Left ventricle myocardium inferior (tissue), 1 donor: ENCODE data around the gene RTL3. TPM values are rescaled to one million over a fixed set of nuclear protein-coding genes. Genes with fewer than 3 reads are reported as not detected.

Experiments used
- DNase-seq: peaks from one replicate; pipeline ENCODE4 v3.0.0-alpha.2; 2020
- H3K27ac ChIP-seq: fragments of 200-600 bp; replicated peaks from 2 replicates; pipeline ENCODE4 v1.8.0; 2021
- H3K27me3 ChIP-seq: fragments of 200-600 bp; 2 replicates; pipeline ENCODE4 v1.8.0; 2021; ENCODE audit warnings: low read depth
- H3K36me3 ChIP-seq: fragments of 200-600 bp; 2 replicates; pipeline ENCODE4 v1.8.0; 2021
- H3K4me1 ChIP-seq: fragments of 200-600 bp; 2 replicates; pipeline ENCODE4 v1.8.0; 2021
- H3K4me3 ChIP-seq: fragments of 200-600 bp; 2 replicates; pipeline ENCODE4 v1.8.0; 2021; ENCODE audit warnings: mild to moderate bottlenecking, moderate library complexity
- H3K9me3 ChIP-seq: fragments of 200-600 bp; replicated peaks from 2 replicates; pipeline ENCODE4 v1.8.0; 2021
- CTCF ChIP-seq: fragments of 200-600 bp; IDR thresholded peaks from 2 replicates; pipeline ENCODE4 v1.8.0; 2021; ENCODE audit warnings: antibody characterized with exemption, mild to moderate bottlenecking, borderline replicate concordance
- intact Hi-C: fragments of 100-400 bp; cut with micrococcal nuclease; formaldehyde crosslinking; loops from one replicate; pipeline ENCODE4 v1.11.0; 2022
- total RNA-seq: library from RNA; stranded (reverse); fragmentation: NEBNext Ultra II Directional; extraction: Animal tissue kit (Norgen Biotek cat#: 25700); gene quantifications from one replicate; pipeline ENCODE4 v1.2.1, GENCODE V29; 2021
- donor health status: DM: no; HTN: yes; CAD: no; lungs with severe emphysema.

RTL3 gene
- total RNA-seq, 1 donor from 2014 or later, result 0.14 TPM

- no peak overlapping the region for H3K4me3 ChIP-seq
- DNase-seq, result no peak
- no peaks in the 10 kb centered on the region for H3K4me1 ChIP-seq
- H3K27me3 ChIP-seq, result no peaks in the 10 kb centered on the region
- H3K27ac ChIP-seq, result peak overlapping the region; percentile 51
- intact Hi-C loops, result no loop called here
- H3K36me3 ChIP-seq, result no peaks in the 10 kb centered on the region
- no peaks in the 10 kb centered on the region for H3K9me3 ChIP-seq
- TF ChIP-seq CTCF, result no peak
Observed at GRCh38 chrX:78693012-78693411, 33.9 kb upstream of the RTL3 start.

GRCh38 chrX:78687586-78687985 is 28.5 kb upstream of the RTL3 start:
- no peak for DNase-seq
- Histone ChIP-seq H3K27me3 (no peaks in the 10 kb centered on the region), H3K9me3 (no peaks in the 10 kb centered on the region), H3K4me1 (no peaks in the 10 kb centered on the region), H3K36me3 (no peaks in the 10 kb centered on the region), H3K27ac (no peak overlapping the region), H3K4me3 (no peak overlapping the region)
- TF ChIP-seq CTCF, result no peak
- intact Hi-C loops, result no loop called here

- no peak overlapping the region for H3K4me3 ChIP-seq
- no peaks in the 10 kb centered on the region for H3K27me3 ChIP-seq
- no peaks in the 10 kb centered on the region for H3K4me1 ChIP-seq
- H3K27ac ChIP-seq, result no peak overlapping the region
- TF ChIP-seq CTCF, result no peak
- no peak for DNase-seq
- intact Hi-C loops, result no loop called here
- no peaks in the 10 kb centered on the region for H3K36me3 ChIP-seq
- no peaks in the 10 kb centered on the region for H3K9me3 ChIP-seq
Observed at GRCh38 chrX:78673246-78673645, 14.1 kb upstream of the RTL3 start.

GRCh38 chrX:78665342-78665741 is 6.2 kb upstream of the RTL3 start:
- Histone ChIP-seq H3K36me3 (no peaks in the 10 kb centered on the region), H3K4me3 (no peak overlapping the region), H3K4me1 (no peaks in the 10 kb centered on the region), H3K9me3 (no peaks in the 10 kb centered on the region), H3K27me3 (no peaks in the 10 kb centered on the region), H3K27ac (no peak overlapping the region)
- DNase-seq, result no peak
- intact Hi-C loops, result no loop called here
- TF ChIP-seq CTCF, result no peak

GRCh38 chrX:78661836-78662235 is 2.7 kb upstream of the RTL3 start:
- Histone ChIP-seq H3K27ac (no peak overlapping the region), H3K9me3 (no peaks in the 10 kb centered on the region), H3K4me1 (no peaks in the 10 kb centered on the region), H3K27me3 (no peaks in the 10 kb centered on the region), H3K4me3 (no peak overlapping the region), H3K36me3 (no peaks in the 10 kb centered on the region)
- no peak for DNase-seq
- intact Hi-C loops, result no loop called here
- TF ChIP-seq CTCF, result no peak

GRCh38 chrX:78659955-78660354 is 827 bp upstream of the RTL3 start:
- Histone ChIP-seq H3K27me3 (no peaks in the 10 kb centered on the region), H3K4me1 (no peaks in the 10 kb centered on the region), H3K36me3 (no peaks in the 10 kb centered on the region), H3K27ac (no peak overlapping the region), H3K9me3 (no peaks in the 10 kb centered on the region), H3K4me3 (no peak overlapping the region)
- intact Hi-C loops, result no loop called here
- no peak for TF ChIP-seq CTCF
- DNase-seq, result no peak
